ENCODE results near the gene RND2.
A peak's percentile ranks its signal among the peaks of the same experiment; 100 is the strongest.
"Not testable (repeated sequence)": the region's sequence is repeated elsewhere in the genome, so short reads cannot be mapped to it uniquely, and the experiment has no call there.

RND2 gene

GRCh38 chr17:43027091-43028032 lies 2.3 kb downstream of the RND2 start:
- ATAC-seq = no peak

- no peak for ATAC-seq
Measured at GRCh38 chr17:43028221-43028861, 3.3 kb downstream of the RND2 start.

- no peak for ATAC-seq
Measured at GRCh38 chr17:43030137-43030767, 5.2 kb downstream of the RND2 start.

GRCh38 chr17:43031666-43032065 lies 6.6 kb downstream of the RND2 start:
- no peak for ATAC-seq

GRCh38 chr17:43033948-43034881 lies 9.2 kb downstream of the RND2 start:
- ATAC-seq = no peak

GRCh38 chr17:43034894-43035293 lies 9.9 kb downstream of the RND2 start:
- ATAC-seq = no peak

- ATAC-seq = no peak
Measured at GRCh38 chr17:43039646-43040045, 14.6 kb downstream of the RND2 start.

- ATAC-seq = no peak
Measured at GRCh38 chr17:43040655-43041054, 15.6 kb downstream of the RND2 start.

GRCh38 chr17:43042025-43042628 lies 17.1 kb downstream of the RND2 start:
- no peak for ATAC-seq

GRCh38 chr17:43043307-43043706 lies 18.3 kb downstream of the RND2 start:
- no peak for ATAC-seq

GRCh38 chr17:43044024-43044423 lies 19.0 kb downstream of the RND2 start:
- ATAC-seq = no peak

- peak; percentile 35 to 59 for ATAC-seq
Measured at GRCh38 chr17:43051969-43052368, 26.9 kb downstream of the RND2 start.

- ATAC-seq = not testable (repeated sequence)
Measured at GRCh38 chr17:43053008-43053407, 28.0 kb downstream of the RND2 start.

GRCh38 chr17:43056051-43056450 lies 31.0 kb downstream of the RND2 start:
- ATAC-seq = no peak

- no peak for ATAC-seq
Measured at GRCh38 chr17:43062984-43063638, 38.1 kb downstream of the RND2 start.

GRCh38 chr17:43068570-43069367 lies 43.7 kb downstream of the RND2 start:
- no peak for ATAC-seq

- ATAC-seq = no peak
Measured at GRCh38 chr17:43069368-43069898, 44.4 kb downstream of the RND2 start.

- no peak for ATAC-seq
Measured at GRCh38 chr17:43070257-43070656, 45.2 kb downstream of the RND2 start.

GRCh38 chr17:43070872-43071271 lies 45.8 kb downstream of the RND2 start:
- no peak for ATAC-seq

- ATAC-seq = no peak
Measured at GRCh38 chr17:43074869-43075268, 49.8 kb downstream of the RND2 start.
